ENCODE measurements around the gene SCFD2.

The SCFD2 gene

GRCh38 chr4:52904421-52904820 is 461.4 kb downstream of the SCFD2 start:
- DNase-seq (ENCODE audit: low read depth), result no peak
- no peak overlapping the region for H3K4me3 ChIP-seq (ENCODE audit: low read length)
- TF ChIP-seq CTCF (conservative IDR thresholded peaks at IDR 0.05; ENCODE audit: low read depth, low read length), result no peak

- H3K4me3 ChIP-seq (ENCODE audit: low read length), result no peak overlapping the region
- TF ChIP-seq CTCF (conservative IDR thresholded peaks at IDR 0.05; ENCODE audit: low read depth, low read length), result no peak
- DNase-seq (ENCODE audit: low read depth), result no peak
Measured at GRCh38 chr4:52903273-52903672, 462.6 kb downstream of the SCFD2 start.

DNA sequence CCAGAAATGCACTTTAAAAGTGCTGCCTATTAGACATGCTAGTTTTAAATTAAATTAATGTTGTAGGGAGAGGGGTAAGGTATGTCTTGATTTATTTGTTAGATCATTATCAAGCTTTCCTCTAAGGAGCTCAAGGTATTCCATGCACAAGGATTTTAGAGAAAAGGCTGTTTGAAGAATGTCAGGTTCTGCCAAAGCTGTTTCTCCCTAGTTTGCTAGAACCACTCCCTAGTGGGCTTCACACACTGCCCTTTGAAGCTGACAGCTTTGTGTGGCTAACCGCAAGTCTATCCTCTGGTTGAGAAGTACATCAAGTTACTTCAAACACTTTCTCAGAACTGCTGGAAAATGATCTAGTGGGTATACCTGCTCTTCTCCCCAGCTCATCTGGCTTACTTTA is 471.4 kb downstream of the SCFD2 start:
- DNase-seq (ENCODE audit: low read depth), result no peak
- no peak for TF ChIP-seq CTCF (conservative IDR thresholded peaks at IDR 0.05; ENCODE audit: low read depth, low read length)
- no peak overlapping the region for H3K4me3 ChIP-seq (ENCODE audit: low read length)

DNA sequence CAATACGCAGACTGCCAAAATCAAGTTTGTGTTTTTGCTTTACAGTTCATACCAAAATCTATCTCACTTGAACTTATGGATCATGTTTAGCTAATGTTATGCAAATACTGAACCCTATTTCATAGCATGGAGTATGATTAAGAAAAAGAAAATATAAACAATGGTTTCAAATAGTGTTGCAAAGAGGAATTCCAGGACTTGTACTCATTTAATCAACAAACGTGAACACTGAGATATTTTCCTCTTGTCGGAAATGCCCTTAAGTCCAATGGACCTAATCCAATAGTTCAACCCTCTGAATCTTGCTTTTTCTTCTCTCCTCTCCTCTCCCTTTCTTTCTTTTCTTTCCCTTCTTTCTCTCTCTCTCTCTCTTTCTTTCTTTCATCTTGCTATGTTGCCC is 473.0 kb downstream of the SCFD2 start:
- no peak for DNase-seq (ENCODE audit: low read depth)

GRCh38 chr4:52891743-52892142 is 474.1 kb downstream of the SCFD2 start:
- H3K4me3 ChIP-seq (ENCODE audit: low read length), result no peak overlapping the region
- TF ChIP-seq CTCF (conservative IDR thresholded peaks at IDR 0.05; ENCODE audit: low read depth, low read length), result no peak
- no peak for DNase-seq (ENCODE audit: low read depth)

More for the DNA sequence above, 473.0 kb downstream of the SCFD2 start:
- H3K4me3 ChIP-seq (ENCODE audit: low read length), result no peak overlapping the region
- TF ChIP-seq CTCF (conservative IDR thresholded peaks at IDR 0.05; ENCODE audit: low read depth, low read length), result no peak

GRCh38 chr4:52890521-52890791 is 475.4 kb downstream of the SCFD2 start:
- DNase-seq (ENCODE audit: low read depth), result no peak
- no peak for TF ChIP-seq CTCF (conservative IDR thresholded peaks at IDR 0.05; ENCODE audit: low read depth, low read length)
- H3K4me3 ChIP-seq (ENCODE audit: low read length), result no peak overlapping the region

DNA sequence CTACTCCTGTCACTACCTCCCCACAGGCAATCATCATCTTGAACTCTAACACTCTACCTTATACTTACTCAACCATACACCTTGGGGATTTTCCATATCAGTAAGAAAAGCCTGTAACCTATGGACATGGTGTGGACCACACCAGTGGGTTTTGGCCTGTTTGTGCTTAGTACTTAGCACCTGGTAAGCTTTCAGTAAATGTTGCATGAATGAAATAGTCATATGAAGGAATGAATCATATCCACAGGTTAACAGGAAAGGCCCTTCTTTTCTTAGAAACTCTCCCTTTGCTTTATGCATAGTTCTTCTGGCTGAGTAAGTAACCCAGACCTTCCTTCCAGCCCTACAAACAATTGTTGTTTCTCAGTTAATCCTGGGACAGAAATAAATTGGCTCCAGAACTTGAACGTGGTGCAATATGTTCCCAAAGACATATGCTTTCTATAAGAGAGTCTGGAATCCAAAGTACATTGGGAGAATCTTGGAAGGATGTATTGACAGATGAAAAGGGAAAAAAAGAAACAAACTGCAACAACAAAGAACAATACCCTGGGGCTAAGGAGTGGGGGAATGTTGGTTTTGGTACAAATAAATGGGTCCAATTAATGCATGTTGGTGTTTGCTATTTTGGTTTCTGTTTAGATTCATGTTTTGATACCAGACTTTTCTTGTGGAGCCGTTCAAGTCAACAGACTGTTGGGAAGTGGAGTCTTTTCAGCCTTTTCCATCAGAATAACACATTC is 475.9 kb downstream of the SCFD2 start:
- no peak for DNase-seq (ENCODE audit: low read depth)
- no peak for TF ChIP-seq CTCF (conservative IDR thresholded peaks at IDR 0.05; ENCODE audit: low read depth, low read length)

More for the DNA sequence above, 475.9 kb downstream of the SCFD2 start:
- H3K4me3 ChIP-seq (ENCODE audit: low read length), result no peak overlapping the region

Measured in retinal pigment epithelial cell (primary cell).